NCI-H524 (cell line): ENCODE data around the gene TTC28.
"Not testable (repeated sequence)": the region's sequence is repeated elsewhere in the genome, so short reads cannot be mapped to it uniquely, and the experiment has no call there.

Experiments
- DNase-seq, 2 experiments: peaks; one replicate each; lab custom pipeline; 2025; lab: John Stamatoyannopoulos, UW

Gene TTC28

GRCh38 chr22:28102151-28102812, 577.4 kb downstream of the TTC28 start:
- no peak for DNase-seq

GRCh38 chr22:28097627-28098026, 582.0 kb downstream of the TTC28 start:
- no peak for DNase-seq

GRCh38 chr22:28096161-28096560, 583.5 kb downstream of the TTC28 start:
- DNase-seq, result no peak

GRCh38 chr22:28095316-28096095, 584.1 kb downstream of the TTC28 start:
- no peak for DNase-seq

GRCh38 chr22:28094771-28095170, 584.9 kb downstream of the TTC28 start:
- peak; percentile 9 to 71 for DNase-seq

GRCh38 chr22:28093711-28094110, 585.9 kb downstream of the TTC28 start:
- DNase-seq, result no peak

GRCh38 chr22:28091486-28091885, 588.2 kb downstream of the TTC28 start:
- DNase-seq, result no peak

GRCh38 chr22:28089541-28089940, 590.1 kb downstream of the TTC28 start:
- not testable (repeated sequence) for DNase-seq

- no peak for DNase-seq
Measured at GRCh38 chr22:28077166-28077565, 602.5 kb downstream of the TTC28 start.

- DNase-seq, result no peak
Measured at GRCh38 chr22:28075358-28075981, 604.2 kb downstream of the TTC28 start.

- DNase-seq, result no peak
Measured at GRCh38 chr22:28074526-28074925, 605.1 kb downstream of the TTC28 start.

GRCh38 chr22:28072066-28072465, 607.6 kb downstream of the TTC28 start:
- DNase-seq, result no peak

GRCh38 chr22:28068826-28069225, 610.8 kb downstream of the TTC28 start:
- no peak for DNase-seq

GRCh38 chr22:28064920-28065319, 614.7 kb downstream of the TTC28 start:
- DNase-seq, result no peak

GRCh38 chr22:28063656-28064055, 616.0 kb downstream of the TTC28 start:
- DNase-seq, result no peak

- not testable (repeated sequence) for DNase-seq
Measured at GRCh38 chr22:28060594-28060993, 619.0 kb downstream of the TTC28 start.

GRCh38 chr22:28058036-28058435, 621.6 kb downstream of the TTC28 start:
- DNase-seq, result no peak

- no peak for DNase-seq
Measured at GRCh38 chr22:28054819-28055208, 624.8 kb downstream of the TTC28 start.

GRCh38 chr22:28053896-28054818, 625.5 kb downstream of the TTC28 start:
- no peak for DNase-seq

GRCh38 chr22:28052825-28053269, 626.8 kb downstream of the TTC28 start:
- DNase-seq, result no peak

- DNase-seq, result peak; percentile 63 to 69
Measured at GRCh38 chr22:28051787-28052356, 627.8 kb downstream of the TTC28 start.
